Activated T-cell treated with anti-CD3 and anti-CD28 coated beads, Interleukin-2, amount 50 U/mL, for 48 hours (primary cell): Measurements from ENCODE around the gene AMIGO3.
A peak's percentile ranks its signal among the peaks of the same experiment; 100 is the strongest.
"Not testable (repeated sequence)": the region's sequence is repeated elsewhere in the genome, so short reads cannot be mapped to it uniquely, and the experiment has no call there.

Experiments used
- DNase-seq, 2 experiments: peaks; one replicate each; pipeline ENCODE4 v3.0.0-alpha.2; 2020

AMIGO3 gene, protein sequence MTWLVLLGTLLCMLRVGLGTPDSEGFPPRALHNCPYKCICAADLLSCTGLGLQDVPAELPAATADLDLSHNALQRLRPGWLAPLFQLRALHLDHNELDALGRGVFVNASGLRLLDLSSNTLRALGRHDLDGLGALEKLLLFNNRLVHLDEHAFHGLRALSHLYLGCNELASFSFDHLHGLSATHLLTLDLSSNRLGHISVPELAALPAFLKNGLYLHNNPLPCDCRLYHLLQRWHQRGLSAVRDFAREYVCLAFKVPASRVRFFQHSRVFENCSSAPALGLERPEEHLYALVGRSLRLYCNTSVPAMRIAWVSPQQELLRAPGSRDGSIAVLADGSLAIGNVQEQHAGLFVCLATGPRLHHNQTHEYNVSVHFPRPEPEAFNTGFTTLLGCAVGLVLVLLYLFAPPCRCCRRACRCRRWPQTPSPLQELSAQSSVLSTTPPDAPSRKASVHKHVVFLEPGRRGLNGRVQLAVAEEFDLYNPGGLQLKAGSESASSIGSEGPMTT

GRCh38 chr3:49719214-49719884, at the start of gene AMIGO3:
TSS of gene AMIGO3 (minus strand) at chr3:49719684. CDS start at chr3:49719465, 219 bp downstream.
- DNase-seq = peak; percentile 95

- DNase-seq = no peak
Observed at GRCh38 chr3:49763981-49764380, 44.5 kb upstream of the AMIGO3 start.

- DNase-seq = no peak
Observed at GRCh38 chr3:49761661-49762060, 42.2 kb upstream of the AMIGO3 start.

GRCh38 chr3:49759226-49759625, 39.7 kb upstream of the AMIGO3 start:
- DNase-seq = no peak

DNA sequence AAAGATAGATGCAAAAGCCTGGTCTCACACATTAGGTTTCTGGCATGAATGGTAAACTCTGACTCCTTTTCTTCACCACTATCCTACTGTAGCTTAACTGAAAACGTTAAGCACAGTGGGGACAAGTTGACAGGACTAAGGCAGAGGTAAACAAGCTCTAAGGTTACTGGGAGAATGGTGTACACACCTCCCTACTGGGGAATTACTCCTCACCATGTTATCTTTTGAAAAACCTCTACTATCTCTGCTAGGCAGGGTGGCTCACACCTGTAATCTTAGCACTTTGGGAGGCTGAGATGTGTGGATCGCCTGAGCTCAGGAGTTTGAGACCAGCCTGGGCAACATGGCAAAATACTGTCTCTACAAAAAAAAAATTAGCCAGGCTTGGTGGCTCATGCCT, 37.7 kb upstream of the AMIGO3 start:
- no peak for DNase-seq

DNA sequence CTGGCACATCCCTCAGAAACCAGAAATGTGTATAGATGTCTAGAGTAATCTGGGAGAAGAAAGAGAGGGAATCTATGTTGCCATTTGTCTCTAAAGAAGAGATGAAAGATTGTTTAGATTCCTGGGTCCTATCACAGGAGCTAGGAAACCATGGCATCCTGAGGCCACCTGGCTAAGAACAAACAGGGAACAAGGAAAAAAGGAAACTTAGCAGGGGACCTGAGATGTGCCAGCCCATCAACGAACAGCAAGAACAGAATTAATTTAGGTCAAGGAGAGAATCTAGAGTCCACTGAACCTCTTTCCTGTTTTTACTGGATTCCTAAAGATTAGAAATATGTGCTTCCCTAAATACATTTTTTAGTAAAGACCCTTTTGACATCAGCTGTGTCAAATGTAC, 36.6 kb upstream of the AMIGO3 start:
- DNase-seq = no peak

- no peak for DNase-seq
Observed at GRCh38 chr3:49754536-49754935, 35.1 kb upstream of the AMIGO3 start.

GRCh38 chr3:49751501-49751900, 32.0 kb upstream of the AMIGO3 start:
- no peak for DNase-seq

DNA sequence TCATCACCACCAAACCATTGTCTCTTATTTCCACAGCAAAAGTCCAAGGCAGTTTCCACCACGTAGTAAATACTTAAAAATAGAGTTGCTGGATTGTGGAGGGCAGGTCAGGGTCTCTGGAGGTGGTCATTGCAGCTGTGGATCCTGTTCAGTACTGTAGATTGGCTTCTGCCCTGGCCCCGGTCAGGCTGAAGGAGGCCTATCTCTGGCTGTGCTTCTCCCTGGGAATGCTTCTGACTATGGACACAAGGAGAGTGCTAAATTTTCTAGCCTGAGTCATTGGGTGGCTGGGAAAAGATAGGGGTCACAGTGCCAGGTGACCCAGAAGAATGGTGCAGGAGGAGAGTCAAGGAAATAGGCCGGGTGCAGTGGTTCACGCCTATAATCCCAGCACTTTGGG, 30.6 kb upstream of the AMIGO3 start:
- no peak for DNase-seq

DNA sequence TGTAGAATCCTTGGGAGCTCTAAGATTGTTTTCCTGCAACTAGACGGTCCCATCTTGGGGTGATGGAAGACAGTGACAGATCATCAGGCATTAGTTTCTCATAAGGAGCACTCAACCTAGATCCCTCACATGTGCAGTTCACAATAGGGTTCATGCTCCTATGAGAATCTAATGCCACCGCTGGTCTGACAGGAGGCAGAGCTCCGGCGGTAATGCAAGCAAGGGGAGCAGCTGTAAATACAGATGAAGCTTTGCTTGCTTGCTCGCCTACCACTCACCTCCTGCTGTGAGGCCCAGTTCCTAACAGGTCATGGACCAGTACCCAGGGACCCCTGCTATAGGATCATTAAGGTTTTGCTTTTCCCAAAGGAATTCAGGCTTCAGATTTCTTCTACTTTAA, 29.4 kb upstream of the AMIGO3 start:
- not testable (repeated sequence) for DNase-seq

- DNase-seq = no peak
Observed at GRCh38 chr3:49747792-49748480, 28.5 kb upstream of the AMIGO3 start.

DNA sequence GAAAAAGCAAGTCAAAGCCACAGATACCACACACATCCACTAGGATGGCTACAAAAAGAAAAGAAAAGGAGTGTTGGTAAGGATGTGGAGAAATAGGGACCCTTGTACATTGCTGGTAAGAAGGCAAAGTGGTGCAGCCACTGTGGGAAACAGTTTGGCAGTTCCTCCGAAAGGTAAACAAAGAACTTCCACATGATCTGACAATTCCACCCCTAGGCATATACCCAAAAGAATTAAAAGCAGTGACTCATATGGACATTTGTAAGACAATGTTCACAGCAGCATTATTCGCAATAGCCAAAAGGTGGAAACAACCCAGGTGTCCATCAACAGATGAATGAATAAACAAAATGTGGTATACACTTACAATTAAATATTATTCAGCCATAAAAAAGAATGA, 26.5 kb upstream of the AMIGO3 start:
- no peak for DNase-seq

DNA sequence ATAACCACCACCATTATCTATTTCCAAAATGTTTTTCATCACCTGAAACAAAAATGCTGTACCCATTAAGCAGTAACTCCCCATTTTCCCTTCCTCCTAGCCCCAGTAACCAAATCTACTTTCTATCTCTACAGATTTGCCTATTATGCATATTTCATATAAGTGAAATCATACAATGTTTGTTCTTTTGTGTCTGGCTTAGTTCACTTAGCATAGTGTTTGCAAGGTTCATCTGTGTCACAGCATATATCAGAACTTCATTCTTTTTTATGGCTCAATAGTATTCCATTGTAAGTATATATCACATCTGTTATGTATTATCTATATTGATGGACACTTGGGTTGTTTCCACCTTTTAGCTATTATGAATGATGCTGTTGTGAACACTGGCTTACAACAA, 20.9 kb upstream of the AMIGO3 start:
- DNase-seq = no peak

- DNase-seq = no peak
Observed at GRCh38 chr3:49738067-49738713, 18.7 kb upstream of the AMIGO3 start.

- no peak for DNase-seq
Observed at GRCh38 chr3:49734752-49735151, 15.3 kb upstream of the AMIGO3 start.

DNA sequence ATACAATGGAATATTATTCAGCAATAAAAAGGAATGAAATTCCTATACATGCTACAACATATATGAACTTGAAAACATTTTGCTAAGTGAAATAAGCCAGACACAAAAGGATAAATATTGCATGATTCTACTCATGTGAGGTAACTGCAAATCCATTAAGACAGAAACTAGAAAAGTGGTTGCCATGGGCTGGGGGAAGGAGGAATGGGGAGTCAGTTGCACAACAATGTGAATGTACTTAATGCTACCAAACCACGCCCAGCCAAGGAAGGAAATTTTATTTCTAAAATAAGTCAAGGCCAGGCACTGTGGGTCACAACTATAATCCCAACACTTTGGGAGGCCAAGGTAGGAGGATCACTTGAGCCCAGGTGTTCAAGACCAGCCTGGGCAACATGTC, 14.1 kb upstream of the AMIGO3 start:
- peak in 1 of 2 experiments; percentile 10 for DNase-seq

- no peak for DNase-seq
Observed at GRCh38 chr3:49732597-49732996, 13.1 kb upstream of the AMIGO3 start.

GRCh38 chr3:49729966-49730609, 10.6 kb upstream of the AMIGO3 start:
- DNase-seq = no peak

DNA sequence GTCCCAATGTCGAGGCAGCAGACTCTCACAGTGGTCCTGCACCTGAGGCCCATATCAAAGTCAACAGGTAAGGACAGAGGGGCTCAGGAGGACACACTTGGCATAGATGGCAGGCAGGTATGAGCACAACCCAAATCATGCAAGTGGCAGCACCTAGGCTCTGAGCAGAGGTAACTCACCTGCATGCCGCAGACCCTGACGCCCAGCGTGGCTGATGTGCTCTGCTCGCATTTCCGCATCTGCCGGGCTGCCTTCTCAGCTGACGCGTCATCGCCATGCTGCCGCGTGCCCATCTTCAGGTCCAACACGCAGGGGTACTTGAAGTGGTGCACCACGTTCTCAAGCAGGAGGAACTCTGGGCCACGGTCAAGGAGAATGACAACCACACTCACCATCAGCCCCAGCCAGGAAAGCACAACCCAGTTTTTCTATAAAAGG, 8.5 kb upstream of the AMIGO3 start:
- no peak for DNase-seq

DNA sequence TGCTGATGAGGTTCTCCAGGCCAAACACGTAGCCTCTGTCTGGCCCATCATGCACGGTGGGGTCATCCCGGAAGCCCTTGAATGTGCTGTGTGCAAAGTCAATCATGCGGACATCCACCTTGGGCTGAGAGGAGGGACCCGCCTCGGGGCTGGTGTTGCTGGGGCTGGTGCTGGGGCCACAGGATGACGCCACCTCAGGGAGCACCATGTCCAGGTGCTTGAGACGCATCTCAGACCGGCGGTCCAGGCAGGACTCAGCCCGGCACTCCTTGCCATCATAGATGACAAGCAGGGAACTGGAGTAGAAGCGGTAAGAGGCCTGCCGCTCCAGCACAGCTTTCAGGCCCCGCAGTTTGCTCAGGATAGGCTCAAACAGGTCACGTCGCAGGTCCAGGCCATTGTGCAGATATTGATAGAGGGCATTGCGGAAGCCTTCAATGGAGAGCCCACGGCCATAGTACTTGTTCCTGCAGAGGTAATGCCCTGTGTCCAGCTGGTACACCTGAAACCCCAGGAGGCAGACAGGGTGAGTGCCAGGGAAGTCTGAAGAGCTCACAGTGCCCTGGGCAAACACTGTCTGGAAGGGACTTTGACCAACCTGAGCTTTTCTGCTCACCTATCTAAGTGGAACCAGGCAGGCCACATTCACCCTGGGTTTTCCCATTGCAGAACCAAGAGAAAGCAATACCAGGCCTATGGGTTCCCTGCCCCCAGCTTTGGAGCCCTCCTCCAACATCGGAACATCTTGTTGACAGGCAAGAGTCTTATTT, 7.9 kb upstream of the AMIGO3 start:
- DNase-seq = no peak

DNA sequence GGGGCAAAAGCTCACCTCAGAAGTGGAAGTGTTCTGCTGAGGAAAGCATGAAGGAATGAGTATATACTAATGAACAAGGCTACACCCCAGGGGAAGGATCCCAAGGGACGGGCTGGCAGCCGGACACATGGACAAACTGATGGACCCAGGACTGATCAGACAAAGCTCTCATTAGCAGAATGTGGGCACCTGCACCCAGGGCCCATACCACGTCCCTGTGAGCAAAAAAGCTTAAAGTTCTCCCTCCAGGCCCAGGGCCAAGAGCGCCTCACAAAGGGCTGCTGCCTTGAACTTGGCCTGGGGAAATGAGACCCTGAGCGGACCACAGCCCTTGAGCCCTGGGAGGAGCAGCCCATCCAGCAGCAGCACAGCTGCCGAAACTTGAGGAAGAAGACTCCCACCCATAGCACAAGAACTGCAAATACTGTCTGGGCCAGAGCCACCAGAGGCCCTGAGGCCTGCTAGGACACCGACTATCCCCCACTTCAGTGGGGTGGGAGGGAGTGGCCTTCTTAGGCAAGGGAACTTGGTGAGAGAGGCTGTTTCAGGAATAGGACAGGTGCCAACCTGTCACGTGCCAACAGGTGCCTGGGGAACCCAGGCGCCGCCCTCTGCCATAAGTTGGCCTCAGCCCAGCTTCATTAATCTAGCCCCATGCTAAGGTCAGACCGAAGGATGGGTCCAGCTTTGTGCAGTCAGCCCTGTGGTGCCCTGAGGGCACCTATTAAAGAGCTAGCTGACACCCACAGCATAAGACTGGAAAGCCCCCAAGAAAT, 6.6 kb upstream of the AMIGO3 start:
- peak in 1 of 2 experiments; percentile 11 for DNase-seq
